ENCODE results near the gene PEX11G.

Gene PEX11G

GRCh38 chr19:7524523-7524922 is 35.7 kb upstream of the PEX11G start:
- H3K27ac ChIP-seq = no peak overlapping the region
- TF ChIP-seq CTCF (conservative IDR thresholded peaks at IDR 0.05) (no peak), ZFX (IDR thresholded peaks at IDR 0.05) (no peak)

- TF ChIP-seq ZFX (IDR thresholded peaks at IDR 0.05) (no peak), CTCF (conservative IDR thresholded peaks at IDR 0.05) (no peak)
Measured at GRCh38 chr19:7522923-7523667, 34.3 kb upstream of the PEX11G start.

GRCh38 chr19:7522072-7522922 is 33.5 kb upstream of the PEX11G start, which contains the start of gene MCOLN1:
TSS of gene MCOLN1 (plus strand) at chr19:7522624. CDS start at chr19:7522751, 127 bp downstream.
- peak within 1 kb of the TSS; percentile 47 for H3K27ac ChIP-seq
- no peak for TF ChIP-seq ZFX (IDR thresholded peaks at IDR 0.05)
- TF ChIP-seq CTCF (conservative IDR thresholded peaks at IDR 0.05) = no peak

More at GRCh38 chr19:7522923-7523667, 34.3 kb upstream of the PEX11G start:
- peak overlapping the region; percentile 47 for H3K27ac ChIP-seq

- H3K27ac ChIP-seq = peak overlapping the region; percentile 47
- TF ChIP-seq CTCF (conservative IDR thresholded peaks at IDR 0.05) = no peak
- TF ChIP-seq ZFX (IDR thresholded peaks at IDR 0.05) = no peak
Measured at GRCh38 chr19:7521551-7522071, 32.8 kb upstream of the PEX11G start.

- no peak for TF ChIP-seq ZFX (IDR thresholded peaks at IDR 0.05)
- TF ChIP-seq CTCF (conservative IDR thresholded peaks at IDR 0.05) = no peak
- H3K27ac ChIP-seq = no peak overlapping the region
Measured at GRCh38 chr19:7520131-7521051, 31.6 kb upstream of the PEX11G start.

GRCh38 chr19:7519361-7520130 is 30.7 kb upstream of the PEX11G start:
- no peak for TF ChIP-seq ZFX (IDR thresholded peaks at IDR 0.05)
- no peak for TF ChIP-seq CTCF (conservative IDR thresholded peaks at IDR 0.05)
- H3K27ac ChIP-seq = no peak overlapping the region
